Upper lobe of left lung (tissue), 4 donors: ENCODE data around the gene SLC41A3.

ENCODE experiments used
- POLR2A ChIP-seq, 4 donors: fragments of 450-650 bp; IDR thresholded peaks; one replicate each; pipeline ENCODE4 v1.5.1; 2016 to 2017; ENCODE audit warnings: antibody characterized with exemption in 4 of 4, mild to moderate bottlenecking in 2 of 4
- TF ChIP-seq, protein P1 (sequence below), 6 experiments: fragments of 450-650 bp in 4 of 6; fragments of 200-600 bp in 2 of 6; sonication (generic) in 2 of 6; IDR thresholded peaks; one replicate each; pipeline ENCODE4 v1.5.1; 2016 to 2019; ENCODE audit warnings: antibody characterized with exemption in 6 of 6

DNA sequence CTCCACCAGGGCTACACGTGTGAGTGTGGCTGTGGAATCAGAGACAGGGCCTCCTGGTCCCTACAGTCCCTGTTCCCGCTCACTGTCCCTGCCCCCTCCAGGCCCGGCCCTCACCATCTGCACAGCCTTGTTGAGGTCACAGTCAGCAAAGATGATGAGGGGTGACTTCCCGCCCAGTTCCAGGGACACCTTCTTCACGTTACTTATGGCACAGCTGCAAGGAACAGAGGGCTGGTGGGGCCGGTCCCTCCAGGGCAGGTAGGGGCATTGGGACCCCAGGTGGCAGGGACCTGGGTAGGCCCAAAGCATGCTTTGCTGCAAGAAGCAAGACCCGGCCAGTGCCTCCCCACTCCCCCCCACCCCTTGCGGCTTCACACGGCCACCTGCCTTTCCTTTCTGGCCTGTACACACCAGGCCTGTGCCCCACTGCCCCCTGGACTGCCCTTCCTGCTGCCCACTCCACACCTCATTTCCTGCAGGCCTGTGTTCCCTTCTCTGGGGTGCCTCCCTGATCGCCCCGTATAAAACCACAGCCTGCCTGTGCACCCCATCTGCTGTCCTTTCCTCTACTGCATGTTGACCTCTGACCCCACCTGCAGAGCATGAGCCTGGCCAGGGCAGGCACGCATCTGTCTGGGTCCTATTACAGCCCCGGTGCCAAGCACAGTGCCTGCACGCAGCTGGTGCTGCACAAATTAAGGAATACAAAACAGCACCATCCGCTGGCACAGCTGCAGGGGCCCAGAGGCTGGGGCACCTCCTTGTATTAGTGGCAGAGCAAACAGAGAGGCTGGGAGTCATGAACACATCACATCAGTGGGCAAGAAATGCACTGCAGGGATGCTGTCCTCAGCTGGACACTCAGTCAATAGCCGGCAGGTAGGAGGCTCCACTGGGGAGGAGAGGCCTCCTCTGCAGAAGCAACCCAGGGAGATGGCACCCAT lies 30.8 kb upstream of the SLC41A3 start:
- TF ChIP-seq, protein P1, sequence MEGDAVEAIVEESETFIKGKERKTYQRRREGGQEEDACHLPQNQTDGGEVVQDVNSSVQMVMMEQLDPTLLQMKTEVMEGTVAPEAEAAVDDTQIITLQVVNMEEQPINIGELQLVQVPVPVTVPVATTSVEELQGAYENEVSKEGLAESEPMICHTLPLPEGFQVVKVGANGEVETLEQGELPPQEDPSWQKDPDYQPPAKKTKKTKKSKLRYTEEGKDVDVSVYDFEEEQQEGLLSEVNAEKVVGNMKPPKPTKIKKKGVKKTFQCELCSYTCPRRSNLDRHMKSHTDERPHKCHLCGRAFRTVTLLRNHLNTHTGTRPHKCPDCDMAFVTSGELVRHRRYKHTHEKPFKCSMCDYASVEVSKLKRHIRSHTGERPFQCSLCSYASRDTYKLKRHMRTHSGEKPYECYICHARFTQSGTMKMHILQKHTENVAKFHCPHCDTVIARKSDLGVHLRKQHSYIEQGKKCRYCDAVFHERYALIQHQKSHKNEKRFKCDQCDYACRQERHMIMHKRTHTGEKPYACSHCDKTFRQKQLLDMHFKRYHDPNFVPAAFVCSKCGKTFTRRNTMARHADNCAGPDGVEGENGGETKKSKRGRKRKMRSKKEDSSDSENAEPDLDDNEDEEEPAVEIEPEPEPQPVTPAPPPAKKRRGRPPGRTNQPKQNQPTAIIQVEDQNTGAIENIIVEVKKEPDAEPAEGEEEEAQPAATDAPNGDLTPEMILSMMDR (IDR thresholded peaks at IDR 0.05), result no peak
- TF ChIP-seq POLR2A (IDR thresholded peaks at IDR 0.05), result no peak
